GM21786 (cell line): ENCODE measurements around the gene OXER1.

Source experiments
- ATAC-seq: cut with Tn5 transposase; IDR thresholded peaks from one replicate; pipeline ENCODE4 v1.9.1; 2021; ENCODE audit not compliant: unreplicated experiment

Gene OXER1

GRCh38 chr2:42713920-42714319 is 50.0 kb downstream of the OXER1 start:
- no peak for ATAC-seq

DNA sequence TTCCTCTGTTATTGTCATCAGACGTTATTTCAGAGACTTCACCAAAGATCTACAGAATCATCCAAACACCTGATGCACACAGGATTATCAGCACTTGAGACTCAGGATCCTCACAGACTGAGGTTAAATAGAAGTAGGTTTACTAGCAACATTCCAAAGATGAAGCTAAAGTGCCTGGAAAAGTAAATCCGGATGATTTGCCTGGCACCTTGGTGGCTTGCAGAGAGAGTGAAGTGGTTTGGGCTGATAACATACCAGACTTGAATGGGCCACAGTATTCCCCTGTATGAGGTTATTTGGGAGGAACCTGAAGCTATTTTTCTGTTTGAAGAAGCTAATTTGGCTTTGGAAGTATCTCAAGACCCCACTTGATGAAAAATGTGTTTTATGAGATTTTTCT is 51.0 kb downstream of the OXER1 start:
- no peak for ATAC-seq
